ENCODE measurements around the gene PHACTR3. TPM values are rescaled to one million over a fixed set of nuclear protein-coding genes. Genes with fewer than 3 reads are reported as not detected.

Gene PHACTR3
- total RNA-seq, 1 donor from 2014 or later = 0.14 TPM

GRCh38 chr20:59794555-59794954, 190.2 kb downstream of the PHACTR3 start:
- Histone ChIP-seq H2AFZ (ENCODE audit: low read depth, low read length) (no peak overlapping the region), H3K27ac (ENCODE audit: low read depth, low read length) (no peak overlapping the region), H3K36me3 (ENCODE audit: insufficient read depth, low read length) (no peaks in the 10 kb centered on the region), H3K79me2 (ENCODE audit: insufficient read depth, low read length) (no peaks in the 10 kb centered on the region), H3K4me2 (ENCODE audit: low read length) (no peak overlapping the region), H3K27me3 (ENCODE audit: insufficient read depth, low read length) (no peaks in the 10 kb centered on the region), H4K20me1 (ENCODE audit: insufficient read depth, low read length) (no peaks in the 10 kb centered on the region), H3K9me3 (ENCODE audit: insufficient read depth, low read depth, low read length) (no peaks in the 10 kb centered on the region), H3K4me3 (ENCODE audit: insufficient read depth, low read depth, low read length) (no peak overlapping the region), H3K9ac (ENCODE audit: low read length) (no peak overlapping the region), H3K4me1 (ENCODE audit: insufficient read depth, low read length) (no peaks in the 10 kb centered on the region)
- Mint-ChIP-seq H3K36me3 (ENCODE audit: low read depth, unreplicated experiment) (no peaks in the 10 kb centered on the region), H3K4me1 (ENCODE audit: low read depth, unreplicated experiment) (no peaks in the 10 kb centered on the region), H3K9me3 (ENCODE audit: unreplicated experiment) (peaks cover 9% of the 10 kb centered on the region), H3K4me3 (ENCODE audit: unreplicated experiment) (no peak overlapping the region), H3K27me3 (ENCODE audit: low read depth, unreplicated experiment) (peaks cover 3% of the 10 kb centered on the region), H3K27ac (ENCODE audit: unreplicated experiment) (no peak overlapping the region)
- TF ChIP-seq EZH2 (IDR thresholded peaks at IDR 0.05; ENCODE audit: insufficient read depth, low read length) = no peak
- TF ChIP-seq, protein P1, sequence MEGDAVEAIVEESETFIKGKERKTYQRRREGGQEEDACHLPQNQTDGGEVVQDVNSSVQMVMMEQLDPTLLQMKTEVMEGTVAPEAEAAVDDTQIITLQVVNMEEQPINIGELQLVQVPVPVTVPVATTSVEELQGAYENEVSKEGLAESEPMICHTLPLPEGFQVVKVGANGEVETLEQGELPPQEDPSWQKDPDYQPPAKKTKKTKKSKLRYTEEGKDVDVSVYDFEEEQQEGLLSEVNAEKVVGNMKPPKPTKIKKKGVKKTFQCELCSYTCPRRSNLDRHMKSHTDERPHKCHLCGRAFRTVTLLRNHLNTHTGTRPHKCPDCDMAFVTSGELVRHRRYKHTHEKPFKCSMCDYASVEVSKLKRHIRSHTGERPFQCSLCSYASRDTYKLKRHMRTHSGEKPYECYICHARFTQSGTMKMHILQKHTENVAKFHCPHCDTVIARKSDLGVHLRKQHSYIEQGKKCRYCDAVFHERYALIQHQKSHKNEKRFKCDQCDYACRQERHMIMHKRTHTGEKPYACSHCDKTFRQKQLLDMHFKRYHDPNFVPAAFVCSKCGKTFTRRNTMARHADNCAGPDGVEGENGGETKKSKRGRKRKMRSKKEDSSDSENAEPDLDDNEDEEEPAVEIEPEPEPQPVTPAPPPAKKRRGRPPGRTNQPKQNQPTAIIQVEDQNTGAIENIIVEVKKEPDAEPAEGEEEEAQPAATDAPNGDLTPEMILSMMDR (IDR thresholded peaks at IDR 0.05; ENCODE audit: insufficient read depth, low read depth, low read length) = no peak
- no peak for FAIRE-seq
- no peak for DNase-seq (ENCODE audit: low read depth)

- H3K36me3 ChIP-seq (ENCODE audit: insufficient read depth, low read length) = no peaks in the 10 kb centered on the region
- H3K9me3 ChIP-seq (ENCODE audit: insufficient read depth, low read depth, low read length) = no peaks in the 10 kb centered on the region
- Mint-ChIP-seq H3K4me3 (ENCODE audit: unreplicated experiment) (no peak overlapping the region), H3K27ac (ENCODE audit: unreplicated experiment) (no peak overlapping the region), H3K27me3 (ENCODE audit: low read depth, unreplicated experiment) (no peaks in the 10 kb centered on the region), H3K36me3 (ENCODE audit: low read depth, unreplicated experiment) (no peaks in the 10 kb centered on the region), H3K9me3 (ENCODE audit: unreplicated experiment) (peaks cover 19% of the 10 kb centered on the region), H3K4me1 (ENCODE audit: low read depth, unreplicated experiment) (no peaks in the 10 kb centered on the region)
- TF ChIP-seq EZH2 (IDR thresholded peaks at IDR 0.05; ENCODE audit: insufficient read depth, low read length) = no peak
- TF ChIP-seq, protein P1 (IDR thresholded peaks at IDR 0.05; ENCODE audit: insufficient read depth, low read depth, low read length) = no peak
- H3K4me2 ChIP-seq (ENCODE audit: low read length) = no peak overlapping the region
- no peak for FAIRE-seq
- H3K27ac ChIP-seq (ENCODE audit: low read depth, low read length) = no peak overlapping the region
- H3K4me1 ChIP-seq (ENCODE audit: insufficient read depth, low read length) = no peaks in the 10 kb centered on the region
- no peak overlapping the region for H3K4me3 ChIP-seq (ENCODE audit: insufficient read depth, low read depth, low read length)
- no peak overlapping the region for H2AFZ ChIP-seq (ENCODE audit: low read depth, low read length)
- no peaks in the 10 kb centered on the region for H4K20me1 ChIP-seq (ENCODE audit: insufficient read depth, low read length)
- no peaks in the 10 kb centered on the region for H3K27me3 ChIP-seq (ENCODE audit: insufficient read depth, low read length)
- H3K9ac ChIP-seq (ENCODE audit: low read length) = no peak overlapping the region
- H3K79me2 ChIP-seq (ENCODE audit: insufficient read depth, low read length) = no peaks in the 10 kb centered on the region
- no peak for DNase-seq (ENCODE audit: low read depth)
Measured at GRCh38 chr20:59800309-59800708, 196.0 kb downstream of the PHACTR3 start.

DNA sequence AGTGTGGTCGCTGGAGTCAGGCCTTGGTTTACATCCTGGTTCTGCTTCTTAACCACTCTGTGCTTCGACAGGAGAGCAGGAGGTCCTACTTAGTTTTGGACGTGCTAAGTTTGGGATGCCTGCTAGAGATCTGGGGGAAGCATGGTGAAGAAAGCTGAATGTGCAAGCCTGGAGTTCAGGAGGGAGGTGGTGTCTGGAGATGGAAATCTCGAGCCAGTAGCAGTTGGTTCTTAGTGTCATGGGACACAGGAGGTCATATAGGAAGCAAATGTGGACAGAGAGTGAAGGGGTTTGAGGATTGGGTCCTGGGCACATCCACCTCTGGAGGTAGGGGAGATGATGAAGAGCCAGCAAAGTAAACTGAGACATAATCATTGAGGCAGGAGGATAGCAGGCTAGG, 197.7 kb downstream of the PHACTR3 start:
- DNase-seq (ENCODE audit: low read depth) (no peak), FAIRE-seq (no peak)
- Histone ChIP-seq H3K36me3 (ENCODE audit: insufficient read depth, low read length) (no peaks in the 10 kb centered on the region), H3K9ac (ENCODE audit: low read length) (no peak overlapping the region), H4K20me1 (ENCODE audit: insufficient read depth, low read length) (no peaks in the 10 kb centered on the region), H2AFZ (ENCODE audit: low read depth, low read length) (no peak overlapping the region), H3K27me3 (ENCODE audit: insufficient read depth, low read length) (no peaks in the 10 kb centered on the region), H3K4me3 (ENCODE audit: insufficient read depth, low read depth, low read length) (no peak overlapping the region), H3K4me1 (ENCODE audit: insufficient read depth, low read length) (no peaks in the 10 kb centered on the region), H3K79me2 (ENCODE audit: insufficient read depth, low read length) (no peaks in the 10 kb centered on the region), H3K4me2 (ENCODE audit: low read length) (no peak overlapping the region), H3K27ac (ENCODE audit: low read depth, low read length) (no peak overlapping the region), H3K9me3 (ENCODE audit: insufficient read depth, low read depth, low read length) (no peaks in the 10 kb centered on the region)
- no peaks in the 10 kb centered on the region for H3K27me3 Mint-ChIP-seq (ENCODE audit: low read depth, unreplicated experiment)
- no peak overlapping the region for H3K4me3 Mint-ChIP-seq (ENCODE audit: unreplicated experiment)
- no peak for TF ChIP-seq EZH2 (IDR thresholded peaks at IDR 0.05; ENCODE audit: insufficient read depth, low read length)
- TF ChIP-seq, protein P1 (IDR thresholded peaks at IDR 0.05; ENCODE audit: insufficient read depth, low read depth, low read length) = no peak
- H3K9me3 Mint-ChIP-seq (ENCODE audit: unreplicated experiment) = peaks cover 11% of the 10 kb centered on the region
- no peak overlapping the region for H3K27ac Mint-ChIP-seq (ENCODE audit: unreplicated experiment)
- no peaks in the 10 kb centered on the region for H3K4me1 Mint-ChIP-seq (ENCODE audit: low read depth, unreplicated experiment)
- H3K36me3 Mint-ChIP-seq (ENCODE audit: low read depth, unreplicated experiment) = no peaks in the 10 kb centered on the region

All from astrocyte (in vitro differentiated cells and primary cell).